Activated CD4-positive, CD25-positive, alpha-beta regulatory T cell treated with anti-CD3 and anti-CD28 coated beads, Interleukin-2, amount 50 U/mL, for 72 hours (primary cell): Measurements from ENCODE around the gene CCL17.
"Not testable (repeated sequence)": the region's sequence is repeated elsewhere in the genome, so short reads cannot be mapped to it uniquely, and the experiment has no call there.

Experiments
- DNase-seq: peaks from one replicate; pipeline ENCODE4 v3.0.0; 2021

CCL17 gene

DNA sequence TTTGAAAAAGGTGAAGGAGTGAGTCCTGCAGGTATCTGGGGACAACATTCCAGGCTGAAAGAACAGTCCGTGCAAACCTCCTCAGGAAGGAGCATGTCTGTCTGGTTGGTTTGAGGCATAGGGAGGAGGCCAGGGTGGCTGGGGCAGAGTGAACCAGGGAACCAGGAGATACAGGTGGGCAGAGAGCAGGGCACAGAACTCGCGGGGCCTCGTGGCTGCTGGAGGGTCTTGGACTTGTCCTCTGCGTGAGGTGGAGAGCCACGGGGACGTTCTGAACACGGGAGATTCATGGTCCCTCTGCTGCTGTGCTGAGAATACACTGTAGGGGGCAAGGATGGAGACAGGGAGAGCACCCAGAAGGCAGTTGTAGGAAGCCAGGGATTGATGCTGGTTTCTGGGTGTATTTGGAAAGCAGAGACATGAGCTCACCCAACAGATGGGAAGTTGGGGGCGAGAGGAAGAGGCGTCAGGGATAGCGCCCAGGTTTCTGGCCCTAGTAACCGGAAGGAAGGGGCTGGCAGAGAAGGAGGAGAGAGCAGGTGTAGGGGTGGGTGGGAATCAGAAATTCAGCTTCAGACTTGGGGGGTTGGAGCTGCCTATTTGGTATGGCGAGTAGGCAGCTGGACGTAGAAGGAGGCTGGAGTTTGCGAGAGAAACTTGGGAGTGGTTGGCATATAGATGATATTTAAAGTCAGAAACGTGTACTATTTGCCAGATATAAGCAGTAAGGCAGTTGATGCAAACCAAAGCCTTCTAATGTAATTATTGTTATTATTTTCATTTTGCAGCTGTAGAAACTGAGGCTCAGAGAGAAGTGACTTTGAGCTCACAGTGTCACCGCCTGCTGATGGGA lies at the start of gene CCL17:
CCL17 (plus strand) TSS at position 803 of the 853 bp plus-strand sequence. CDS start 9,166 bp downstream, outside the sequence.
- no peak for DNase-seq

DNA sequence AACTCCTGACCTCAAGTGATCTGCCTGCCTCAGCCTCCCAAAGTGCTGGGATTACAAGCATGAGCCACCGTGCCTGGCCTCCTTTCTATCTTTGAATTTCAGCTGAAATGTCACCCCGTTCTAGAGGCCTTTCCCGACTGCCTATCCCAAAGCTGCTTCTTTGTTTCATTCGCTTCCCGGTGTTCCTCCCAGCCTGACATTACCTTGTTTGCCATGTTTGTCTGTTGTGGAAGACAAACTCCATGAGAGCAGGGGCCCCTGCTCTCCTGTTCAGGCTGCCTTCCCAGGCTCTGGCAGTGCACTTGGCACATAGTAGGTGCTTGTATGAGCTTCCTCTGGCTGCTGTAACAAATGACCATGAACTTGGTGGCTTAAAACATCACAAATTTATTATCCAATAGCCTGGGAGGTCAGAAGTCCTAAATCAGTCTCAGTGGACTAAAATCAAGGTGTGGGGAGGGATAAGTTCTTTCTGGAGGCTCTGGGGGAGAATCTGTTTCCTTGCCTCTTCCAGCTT lies 48.6 kb upstream of the CCL17 start:
- no peak for DNase-seq

DNA sequence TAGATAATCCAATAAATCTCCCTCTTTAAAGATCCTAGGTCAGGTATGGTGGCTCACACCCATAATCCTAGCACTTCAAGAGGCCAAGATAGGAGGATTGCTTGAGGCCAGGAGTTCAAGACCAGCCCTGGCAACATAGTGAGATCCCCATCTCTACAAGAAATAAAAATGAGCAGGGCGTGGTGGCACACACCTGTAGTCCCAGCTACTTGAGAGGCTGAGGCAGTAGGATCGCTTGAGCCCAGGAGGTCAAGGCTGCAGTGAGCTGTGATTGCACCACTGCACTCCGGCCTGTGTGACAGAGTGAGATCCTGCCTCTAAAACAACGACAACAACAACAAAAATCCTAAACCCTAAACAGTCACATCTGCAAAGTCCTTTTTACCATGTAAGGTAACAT lies 48.0 kb upstream of the CCL17 start:
- no peak for DNase-seq

GRCh38 chr16:57357330-57358085 lies 47.1 kb upstream of the CCL17 start:
- no peak for DNase-seq

DNA sequence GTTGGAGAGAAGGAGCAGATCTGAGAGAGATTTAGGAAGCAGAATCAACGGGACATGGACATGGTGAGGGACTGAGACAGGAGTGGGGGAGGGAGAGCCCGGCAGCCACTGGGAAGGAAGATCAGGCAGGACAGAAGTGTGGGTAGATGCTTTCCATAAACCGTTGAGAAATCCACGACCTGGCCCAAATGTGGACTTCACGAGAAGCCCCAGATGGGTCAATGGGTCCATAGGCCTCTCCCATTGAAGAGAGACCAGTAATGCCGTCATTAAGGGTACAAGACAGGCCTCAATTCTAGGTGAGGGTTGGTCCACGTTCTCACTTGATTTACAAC lies 46.5 kb upstream of the CCL17 start:
- DNase-seq = no peak

- DNase-seq = no peak
Measured at GRCh38 chr16:57358527-57359095, 46.0 kb upstream of the CCL17 start, which contains the start of gene CCL22. TSS of gene CCL22 (plus strand) at chr16:57358783. CDS start at chr16:57358817, 34 bp downstream.

DNA sequence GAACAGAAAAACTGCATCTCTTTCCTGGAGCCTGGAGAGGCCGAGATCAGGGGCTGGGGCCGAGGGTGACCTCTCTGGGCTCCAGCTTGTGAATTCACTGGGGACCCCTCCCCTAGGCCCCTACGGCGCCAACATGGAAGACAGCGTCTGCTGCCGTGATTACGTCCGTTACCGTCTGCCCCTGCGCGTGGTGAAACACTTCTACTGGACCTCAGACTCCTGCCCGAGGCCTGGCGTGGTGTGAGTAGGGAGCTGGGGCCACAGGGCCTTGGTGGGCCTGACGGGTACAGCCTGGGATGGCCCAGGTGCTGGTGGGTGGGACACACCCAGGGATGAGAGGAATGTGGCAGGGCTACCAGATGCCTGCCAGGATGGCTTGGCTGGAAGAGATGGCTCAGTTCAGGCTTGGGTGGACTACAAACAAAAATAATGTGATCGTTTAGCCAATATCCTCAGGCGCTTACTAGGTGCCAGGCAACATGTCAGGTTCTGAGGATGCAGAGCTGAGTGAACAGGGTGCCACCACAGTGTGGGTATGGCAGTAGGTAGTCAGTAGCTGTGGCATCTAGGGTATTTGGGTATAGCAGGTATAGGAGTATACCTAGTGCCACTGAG lies 44.1 kb upstream of the CCL17 start:
- no peak for DNase-seq

DNA sequence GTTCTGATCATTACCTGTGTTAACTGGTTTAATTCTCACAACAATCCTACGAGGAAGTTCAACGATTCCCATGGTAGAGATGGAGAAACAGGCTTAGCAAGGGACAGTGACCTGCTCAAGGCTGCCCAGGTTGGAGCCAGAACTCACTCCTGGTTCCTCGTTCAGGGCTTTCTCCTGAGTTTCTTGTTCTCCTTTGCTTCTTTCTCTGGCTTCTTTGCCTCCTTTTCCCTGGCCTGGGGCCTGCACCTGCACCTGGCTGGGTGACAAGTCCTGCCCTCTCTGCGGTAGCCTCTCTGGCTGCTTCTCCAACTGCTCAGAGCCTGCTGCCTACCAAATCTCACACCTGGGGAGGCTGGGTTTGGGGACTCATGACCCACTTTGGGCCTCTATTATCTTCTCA lies 43.2 kb upstream of the CCL17 start:
- no peak for DNase-seq

DNA sequence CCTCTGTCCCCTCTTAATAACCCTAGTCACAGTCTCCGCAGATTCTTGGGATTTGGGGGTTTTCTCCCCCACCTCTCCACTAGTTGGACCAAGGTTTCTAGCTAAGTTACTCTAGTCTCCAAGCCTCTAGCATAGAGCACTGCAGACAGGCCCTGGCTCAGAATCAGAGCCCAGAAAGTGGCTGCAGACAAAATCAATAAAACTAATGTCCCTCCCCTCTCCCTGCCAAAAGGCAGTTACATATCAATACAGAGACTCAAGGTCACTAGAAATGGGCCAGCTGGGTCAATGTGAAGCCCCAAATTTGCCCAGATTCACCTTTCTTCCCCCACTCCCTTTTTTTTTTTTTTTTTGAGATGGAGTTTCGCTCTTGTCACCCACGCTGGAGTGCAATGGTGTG lies 40.4 kb upstream of the CCL17 start:
- DNase-seq = peak; percentile 15

GRCh38 chr16:57366544-57367040 lies 38.0 kb upstream of the CCL17 start:
- no peak for DNase-seq

DNA sequence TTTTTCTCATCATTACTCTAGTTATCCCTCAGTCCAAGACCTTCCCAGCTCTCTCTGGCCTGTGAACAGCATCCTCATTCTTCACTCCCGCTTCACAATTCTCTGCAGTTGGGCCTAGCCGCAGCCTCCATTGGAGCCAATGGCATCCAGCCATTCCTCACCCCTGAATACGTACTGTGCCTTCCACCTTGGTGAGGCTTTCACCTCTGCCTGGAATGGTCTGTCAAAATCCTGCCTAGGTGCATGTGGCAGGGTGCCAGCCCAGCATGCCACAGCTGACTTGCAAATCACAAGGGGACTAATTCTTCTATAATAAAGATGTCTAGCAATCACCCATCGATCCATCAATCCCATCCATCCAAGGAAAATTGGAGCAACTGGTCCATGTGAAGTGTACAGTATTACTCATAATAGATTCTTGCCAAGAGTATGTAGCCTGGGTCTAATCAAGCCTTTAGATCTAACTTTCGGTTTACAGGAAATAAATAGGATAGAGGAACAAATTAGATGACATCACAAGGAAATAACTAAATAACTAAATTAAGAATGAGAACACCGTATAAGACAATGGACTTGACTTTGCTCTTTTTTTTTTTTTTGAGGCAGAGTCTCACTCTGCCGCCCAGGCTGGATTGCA lies 37.3 kb upstream of the CCL17 start:
- DNase-seq = no peak

- no peak for DNase-seq
Measured at GRCh38 chr16:57371494-57372371, 32.8 kb upstream of the CCL17 start.

- no peak for DNase-seq
Measured at GRCh38 chr16:57372372-57373116, 32.0 kb upstream of the CCL17 start, which contains the start of gene CX3CL1. TSS of gene CX3CL1 (plus strand) at chr16:57372490. CDS start at chr16:57372569, 79 bp downstream.

GRCh38 chr16:57373117-57373947 lies 31.2 kb upstream of the CCL17 start:
- no peak for DNase-seq

- DNase-seq = no peak
Measured at GRCh38 chr16:57374067-57374534, 30.5 kb upstream of the CCL17 start.

- DNase-seq = not testable (repeated sequence)
Measured at GRCh38 chr16:57374925-57375465, 29.6 kb upstream of the CCL17 start.

DNA sequence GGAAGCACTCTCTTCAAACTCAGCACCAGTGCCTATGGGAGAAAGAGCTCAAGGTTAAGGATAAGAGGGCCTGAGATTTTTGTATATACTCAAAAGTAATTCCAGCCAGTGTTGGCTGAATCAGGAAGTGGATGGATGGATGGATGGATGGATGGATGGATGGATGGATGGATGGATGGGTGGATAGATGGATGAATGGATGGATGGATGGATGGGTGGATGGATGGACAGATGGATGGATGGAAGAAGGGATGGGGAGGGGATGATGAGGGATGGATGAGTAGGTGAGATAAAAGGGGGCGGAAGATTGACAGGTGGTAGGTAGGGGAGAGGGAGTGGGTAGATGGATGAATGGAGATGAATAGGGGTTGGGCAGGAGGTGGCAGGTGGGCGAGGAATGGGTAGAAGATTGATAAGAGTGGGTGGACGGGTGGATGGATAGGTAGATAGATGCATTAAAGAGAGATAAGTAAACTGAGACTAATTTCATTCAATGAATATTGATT lies 28.2 kb upstream of the CCL17 start:
- DNase-seq = no peak

GRCh38 chr16:57377080-57377841 lies 27.3 kb upstream of the CCL17 start:
- peak; percentile 42 for DNase-seq
